Motor neuron (in vitro differentiated cells): ENCODE results near the gene BUB3. TPM values are rescaled to one million over a fixed set of nuclear protein-coding genes. Genes with fewer than 3 reads are reported as not detected.

Experiments
- ATAC-seq, 8 experiments: fragments of 200-7000 bp; cut with Tn5 transposase; replicated peaks in 6 of 8; 2 replicates each; pipeline ENCODE4 v1.8.0; 2021; ENCODE audit warnings: mild to moderate bottlenecking in 8 of 8, moderate library complexity in 8 of 8
- H3K27ac ChIP-seq, 2 donors: fragments of 250-450 bp; sonication (Bioruptor Pico); 2 replicates each; pipeline ENCODE4 v1.9.0; 2021; ENCODE audit warnings: antibody characterized with exemption in 2 of 2, mild to moderate bottlenecking in 2 of 2, moderate library complexity in 1 of 2
- H3K4me1 ChIP-seq, 2 donors: fragments of 250-450 bp; sonication (Bioruptor Pico); replicated peaks in 1 of 2; 2 replicates each; pipeline ENCODE4 v1.6.1; 2021; ENCODE audit warnings: antibody characterized with exemption in 2 of 2, mild to moderate bottlenecking in 2 of 2, moderate library complexity in 1 of 2
- H3K4me3 ChIP-seq, 5 donors: fragments of 250-450 bp; sonication (Bioruptor Pico); 2 replicates each; pipeline ENCODE4 v1.9.0; 2021; ENCODE audit warnings: antibody characterized with exemption in 5 of 5, mild to moderate bottlenecking in 5 of 5, moderate library complexity in 4 of 5
- WGBS, 10 experiments: fragments of 450-650 bp; shearing (Covaris generic); methylation state at CpG; one replicate each; pipeline ENCODE4 v1.0.0; 2022; 5-methylcytosine and 5-hydroxymethylcytosine counted together
- in situ Hi-C, 9 experiments: fragments of 400-800 bp; cut with MboI; loops; one replicate each; pipeline ENCODE4 v1.15.0; 2021; ENCODE audit warnings: low sequenced_read_pairs in 9 of 9, low pct_unique_long_range_greater_than_20kb in 2 of 9; ENCODE audit not compliant: unreplicated experiment in 9 of 9
- total RNA-seq, 8 experiments: library from RNA; unstranded; fragments of 300-600 nt; gene quantifications; 2 replicates each; pipeline versions ENCODE4 v1.2.3 to v1.2.4, GENCODE V29; 2022

The BUB3 gene
- total RNA-seq, 8 experiments from 2014 or later: 58.3 to 130 (median 85.4) TPM

DNA sequence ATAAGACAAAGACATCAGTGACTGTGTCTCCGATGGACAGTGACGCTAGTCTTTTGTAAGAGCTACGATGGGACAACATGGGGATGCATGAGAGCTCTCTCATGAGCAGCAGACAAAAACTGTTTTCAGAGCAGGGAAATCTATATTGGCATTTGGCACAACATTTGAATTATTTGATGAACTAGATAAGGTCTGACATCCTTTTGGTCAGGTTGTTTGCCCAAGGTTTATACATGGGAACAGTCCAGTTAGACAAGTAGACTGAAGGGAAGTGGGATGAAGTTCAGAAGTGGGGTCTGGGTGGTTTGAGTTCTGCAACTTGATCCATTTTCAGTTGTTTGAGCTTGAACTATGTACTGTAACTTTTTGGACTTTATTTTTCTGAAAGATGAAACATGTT lies 50.8 kb downstream of the BUB3 start:
- WGBS, 10 experiments: 67 to 100% (median 97%) methylated on average over 2 to 3 of the region's 3 CpGs; no CpG with 5 or more reads in 4 of the 10 experiments
- H3K27ac ChIP-seq: no peak overlapping the region
- no peaks in the 10 kb centered on the region for H3K4me1 ChIP-seq
- in situ Hi-C loops: no loop called here
- no peak overlapping the region for H3K4me3 ChIP-seq
- no peak for ATAC-seq

DNA sequence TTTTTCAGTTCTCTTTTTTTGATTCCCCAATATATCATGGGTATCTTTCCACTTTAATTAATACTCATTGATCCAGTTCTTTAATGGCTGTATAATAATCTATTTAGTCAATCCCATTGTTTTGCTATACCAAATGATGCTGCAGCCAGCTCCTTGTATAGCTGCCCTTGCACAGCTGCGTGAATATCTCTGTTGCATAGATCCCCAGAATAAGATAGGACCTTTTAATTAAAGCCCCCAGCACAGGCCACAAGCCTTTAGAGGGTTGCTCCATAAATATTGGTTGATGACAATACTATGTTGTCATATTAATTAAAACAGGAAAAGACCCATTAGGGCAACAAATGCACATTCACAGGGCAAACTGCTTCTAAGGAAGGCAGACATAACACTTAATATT lies 57.9 kb downstream of the BUB3 start:
- Histone ChIP-seq H3K27ac (no peak overlapping the region), H3K4me3 (no peak overlapping the region), H3K4me1 (peaks cover 6 to 13% of the 10 kb centered on the region in 2 donors)
- ATAC-seq: peak in 3 of 8 experiments; percentile 48 to 65 (median 50)
- 80 to 100% (median 100%) methylated on average over 1 of the region's 1 CpG; no CpG with 5 or more reads in 1 of the 10 experiments for WGBS, 10 experiments
- in situ Hi-C loops: no loop called here

DNA sequence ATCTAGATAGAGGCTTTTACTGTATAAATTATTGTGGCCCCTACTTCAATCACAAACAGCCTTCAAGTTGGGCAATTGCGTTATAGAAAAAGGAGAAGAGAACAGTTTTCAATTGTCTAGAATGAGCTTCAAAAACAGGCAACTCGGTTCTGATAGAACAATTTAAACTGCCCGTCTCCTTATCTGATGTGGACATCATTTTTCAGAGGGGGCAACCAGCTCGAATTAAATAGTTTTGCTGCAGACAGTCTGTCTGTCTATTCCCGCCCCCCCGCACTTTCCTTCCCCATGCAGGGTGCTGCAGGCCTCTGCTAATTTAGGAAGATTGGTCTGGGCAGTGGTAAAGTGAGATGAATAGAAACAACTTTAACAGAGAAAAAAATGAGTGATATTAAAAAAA lies 58.4 kb downstream of the BUB3 start:
- in situ Hi-C loops: no loop called here

DNA sequence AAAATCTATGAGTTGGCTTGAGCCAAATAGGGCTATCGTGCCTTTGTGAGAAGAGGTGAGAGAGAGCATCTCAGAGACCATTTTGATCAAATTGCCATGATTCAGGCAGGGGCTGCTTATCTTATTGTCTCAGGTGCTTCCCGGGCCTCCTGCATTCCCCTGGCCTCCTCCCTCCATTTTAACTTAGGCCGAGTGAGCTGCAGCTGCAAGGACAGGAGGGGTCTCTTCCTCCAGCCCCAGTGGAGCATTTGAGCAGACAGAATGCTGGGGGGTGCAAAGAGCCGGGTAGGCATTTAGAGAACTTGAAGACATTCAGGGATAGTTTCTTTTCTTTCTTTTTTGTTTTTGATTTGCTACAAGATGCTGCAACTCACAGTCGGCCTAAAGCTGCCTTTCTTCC lies 59.0 kb downstream of the BUB3 start:
- Histone ChIP-seq H3K27ac (no peak overlapping the region), H3K4me3 (no peak overlapping the region), H3K4me1 (peaks cover 6 to 13% of the 10 kb centered on the region in 2 donors)
- WGBS, 10 experiments: 33 to 76% (median 62%) methylated on average over 2 to 5 of the region's 5 CpGs; no CpG with 5 or more reads in 1 of the 10 experiments
- in situ Hi-C loops: no loop called here
- ATAC-seq: no peak

More for the DNA sequence above, 58.4 kb downstream of the BUB3 start:
- no peak overlapping the region for H3K27ac ChIP-seq
- WGBS, 10 experiments: 60 to 100% (median 81%) methylated on average over 1 to 6 of the region's 6 CpGs; no CpG with 5 or more reads in 2 of the 10 experiments
- peaks cover 6 to 13% of the 10 kb centered on the region in 2 donors for H3K4me1 ChIP-seq
- ATAC-seq: no peak
- no peak overlapping the region for H3K4me3 ChIP-seq

Other genes with a start within 250 kb of the BUB3 start
- gene FAM24A, start 243.8 kb upstream of the BUB3 start, total RNA-seq: not detected
- gene C10orf88, start 200.2 kb upstream of the BUB3 start, total RNA-seq: 10 to 100 TPM; 10.3 to 16.2 (median 12.5) TPM
- 10 to 100 TPM in 2 of 8 experiments, 1 to 10 TPM in 6; 5.6 to 10.3 (median 9.1) TPM for gene PSTK, start 174.0 kb upstream of the BUB3 start, total RNA-seq
- 10 to 100 TPM in 3 of 8 experiments, 1 to 10 TPM in 5; 7.3 to 23.8 (median 9.4) TPM for gene IKZF5, start 145.6 kb upstream of the BUB3 start, total RNA-seq
- 10 to 100 TPM in 3 of 8 experiments, 1 to 10 TPM in 5; 5.0 to 42.3 (median 7.6) TPM for gene ACADSB, start 145.4 kb upstream of the BUB3 start, total RNA-seq
- under 1 TPM in 4 of 8 experiments, not detected in 4; 0.16 to 0.71 (median 0.30) TPM for gene HMX3, start 18.4 kb upstream of the BUB3 start, total RNA-seq
- gene HMX2, start 6.3 kb upstream of the BUB3 start, total RNA-seq: under 1 TPM in 2 of 8 experiments, not detected in 6; 0.11 to 0.14 TPM